Progenitor cell of endocrine pancreas (in vitro differentiated cells): ENCODE measurements around the gene CEP170B. TPM values are rescaled to one million over a fixed set of nuclear protein-coding genes. Genes with fewer than 3 reads are reported as not detected.
"Not testable (repeated sequence)": the region's sequence is repeated elsewhere in the genome, so short reads cannot be mapped to it uniquely, and the experiment has no call there.

Experiments
- DNase-seq: peaks from one replicate; pipeline ENCODE4 v3.0.0; 2021; ENCODE audit warnings: low spot score; ENCODE audit not compliant: unreplicated experiment
- H3K27ac Mint-ChIP-seq: 2 replicates; pipeline ENCODE4 v1.8.0; 2021; ENCODE audit warnings: mild to moderate bottlenecking, moderate library complexity, mixed read lengths
- H3K27me3 Mint-ChIP-seq: 2 replicates; pipeline ENCODE4 v1.8.0; 2021; ENCODE audit warnings: mixed read lengths
- H3K36me3 Mint-ChIP-seq: 2 replicates; pipeline ENCODE4 v1.8.0; 2022; ENCODE audit warnings: mixed read lengths; ENCODE audit not compliant: insufficient read depth
- H3K4me1 Mint-ChIP-seq: 2 replicates; pipeline ENCODE4 v1.8.0; 2021; ENCODE audit warnings: low read depth, mixed read lengths
- H3K4me3 Mint-ChIP-seq: 2 replicates; pipeline ENCODE4 v1.8.0; 2021; ENCODE audit warnings: low read depth, mild to moderate bottlenecking, moderate library complexity, mixed read lengths
- H3K9me3 Mint-ChIP-seq: 2 replicates; pipeline ENCODE4 v1.8.0; 2021; ENCODE audit warnings: low read depth, mixed read lengths
- total RNA-seq: library from RNA; stranded (reverse); gene quantifications from 2 replicates; pipeline ENCODE4 v1.2.1, GENCODE V29; 2021
- TF ChIP-seq, protein P1 (sequence below): fragments of 200-600 bp; sonication (generic); IDR thresholded peaks from one replicate; pipeline ENCODE4 v1.5.0; 2021; ENCODE audit warnings: antibody characterized with exemption, mild to moderate bottlenecking; ENCODE audit not compliant: unreplicated experiment

CEP170B gene
- total RNA-seq, 1 donor from 2014 or later, result 48.9 TPM

DNA sequence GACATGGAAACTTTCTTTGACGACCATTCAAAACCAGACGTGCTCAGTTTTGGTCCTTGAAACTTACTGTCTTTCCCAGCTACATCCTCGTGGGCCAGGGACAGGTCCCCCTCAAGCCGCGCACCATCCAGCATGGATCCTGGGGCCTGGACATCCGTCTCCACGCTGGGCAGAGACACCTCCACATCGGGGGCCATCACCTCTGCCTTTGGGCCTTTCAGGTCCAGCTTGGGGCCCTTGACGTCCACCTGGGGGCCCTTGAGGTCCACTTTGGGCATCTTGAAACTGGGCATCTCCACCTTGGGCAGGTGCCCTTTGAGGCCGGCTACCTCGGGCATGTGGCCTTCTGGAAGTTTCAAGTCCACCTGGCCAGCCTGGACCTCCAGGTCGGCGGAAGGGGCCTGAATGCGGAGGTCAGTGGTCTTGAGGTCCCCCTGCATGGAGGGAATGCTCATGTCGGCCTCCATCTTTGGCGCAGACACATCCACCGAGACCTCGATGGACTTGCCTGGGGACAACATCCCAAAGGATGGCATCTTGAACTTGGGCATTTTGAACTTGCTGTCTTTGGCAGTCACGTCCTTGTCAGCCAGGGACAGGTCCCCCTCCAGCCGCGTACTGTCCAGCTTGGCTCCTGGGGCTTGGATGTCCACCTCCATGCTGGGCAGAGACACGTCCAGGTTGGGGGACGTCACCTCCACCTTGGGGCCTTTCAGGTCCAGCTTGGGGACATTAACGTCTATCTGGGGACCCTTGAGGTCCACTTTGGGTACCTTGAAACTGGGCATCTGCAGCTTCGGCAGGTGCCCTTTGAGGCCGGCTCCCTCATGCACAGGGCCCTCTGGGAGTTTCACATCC is 76.7 kb downstream of the CEP170B start:
- DNase-seq, result no peak
- H3K27ac Mint-ChIP-seq, result no peak overlapping the region
- no peaks in the 10 kb centered on the region for H3K36me3 Mint-ChIP-seq
- no peaks in the 10 kb centered on the region for H3K4me1 Mint-ChIP-seq
- no peaks in the 10 kb centered on the region for H3K9me3 Mint-ChIP-seq
- peaks cover 44% of the 10 kb centered on the region for H3K27me3 Mint-ChIP-seq
- no peak overlapping the region for H3K4me3 Mint-ChIP-seq
- TF ChIP-seq, protein P1, sequence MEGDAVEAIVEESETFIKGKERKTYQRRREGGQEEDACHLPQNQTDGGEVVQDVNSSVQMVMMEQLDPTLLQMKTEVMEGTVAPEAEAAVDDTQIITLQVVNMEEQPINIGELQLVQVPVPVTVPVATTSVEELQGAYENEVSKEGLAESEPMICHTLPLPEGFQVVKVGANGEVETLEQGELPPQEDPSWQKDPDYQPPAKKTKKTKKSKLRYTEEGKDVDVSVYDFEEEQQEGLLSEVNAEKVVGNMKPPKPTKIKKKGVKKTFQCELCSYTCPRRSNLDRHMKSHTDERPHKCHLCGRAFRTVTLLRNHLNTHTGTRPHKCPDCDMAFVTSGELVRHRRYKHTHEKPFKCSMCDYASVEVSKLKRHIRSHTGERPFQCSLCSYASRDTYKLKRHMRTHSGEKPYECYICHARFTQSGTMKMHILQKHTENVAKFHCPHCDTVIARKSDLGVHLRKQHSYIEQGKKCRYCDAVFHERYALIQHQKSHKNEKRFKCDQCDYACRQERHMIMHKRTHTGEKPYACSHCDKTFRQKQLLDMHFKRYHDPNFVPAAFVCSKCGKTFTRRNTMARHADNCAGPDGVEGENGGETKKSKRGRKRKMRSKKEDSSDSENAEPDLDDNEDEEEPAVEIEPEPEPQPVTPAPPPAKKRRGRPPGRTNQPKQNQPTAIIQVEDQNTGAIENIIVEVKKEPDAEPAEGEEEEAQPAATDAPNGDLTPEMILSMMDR, result no peak

DNA sequence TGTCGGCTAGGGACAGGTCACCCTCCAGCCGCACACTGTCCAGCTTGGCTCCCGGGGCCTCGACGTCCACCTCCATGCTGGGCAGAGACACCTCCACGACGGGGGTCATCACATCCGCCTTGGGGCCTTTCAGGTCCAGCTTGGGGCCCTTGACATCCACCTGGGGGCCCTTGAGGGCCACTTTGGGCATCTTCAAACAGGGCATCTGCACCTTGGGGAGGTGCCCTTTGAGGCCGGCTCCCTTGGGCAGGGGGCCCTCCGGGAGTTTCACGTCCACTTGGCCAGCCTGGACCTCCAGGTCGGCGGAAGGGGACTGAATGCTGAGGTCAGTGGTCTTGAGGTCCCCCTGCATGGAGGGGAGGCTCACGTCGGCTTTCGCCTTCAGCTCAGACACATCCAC is 77.5 kb downstream of the CEP170B start:
- H3K27me3 Mint-ChIP-seq, result peaks cover 35% of the 10 kb centered on the region
- no peak overlapping the region for H3K27ac Mint-ChIP-seq
- TF ChIP-seq, protein P1, result no peak
- no peaks in the 10 kb centered on the region for H3K9me3 Mint-ChIP-seq
- H3K36me3 Mint-ChIP-seq, result no peaks in the 10 kb centered on the region
- H3K4me1 Mint-ChIP-seq, result no peaks in the 10 kb centered on the region
- H3K4me3 Mint-ChIP-seq, result no peak overlapping the region
- no peak for DNase-seq

DNA sequence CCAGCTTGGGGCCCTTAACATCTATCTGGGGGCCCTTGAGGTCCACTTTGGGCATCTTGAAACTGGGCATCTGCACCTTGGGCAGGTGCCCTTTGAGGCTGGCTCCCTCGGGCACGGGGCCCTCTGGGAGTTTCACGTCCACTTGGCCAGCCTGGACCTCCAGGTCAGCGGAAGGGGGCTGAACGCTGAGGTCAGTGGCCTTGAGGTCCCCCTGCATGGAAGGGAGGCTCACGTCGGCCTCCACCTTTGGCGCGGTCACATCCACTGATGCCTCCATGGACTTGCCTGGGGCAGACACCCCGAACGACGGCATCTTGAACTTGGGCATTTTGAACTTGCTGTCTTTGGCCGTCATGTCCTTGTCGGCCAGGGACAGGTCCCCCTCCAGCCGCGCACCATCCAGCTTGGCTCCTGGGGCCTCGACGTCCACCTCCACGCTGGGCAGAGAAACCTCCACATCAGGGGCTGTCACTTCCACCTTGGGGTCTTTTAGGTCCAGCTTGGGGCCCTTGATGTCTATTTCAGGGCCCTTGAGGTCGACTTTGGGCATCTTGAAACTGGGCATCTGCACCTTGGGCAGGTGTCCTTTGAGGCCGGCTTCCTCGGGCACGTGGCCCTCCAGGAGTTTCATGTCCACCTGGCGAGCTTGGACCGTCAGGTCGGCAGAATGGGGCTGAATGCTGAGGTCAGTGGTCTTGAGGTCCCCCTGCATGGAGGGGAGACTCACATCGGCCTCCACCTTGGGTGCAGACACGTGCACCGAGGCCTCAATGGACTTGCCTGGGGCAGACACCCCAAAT is 78.3 kb downstream of the CEP170B start:
- H3K9me3 Mint-ChIP-seq, H3K27ac Mint-ChIP-seq, H3K36me3 Mint-ChIP-seq, DNase-seq, H3K4me3 Mint-ChIP-seq, H3K4me1 Mint-ChIP-seq: not testable (repeated sequence)
- peaks cover 27% of the 10 kb centered on the region for H3K27me3 Mint-ChIP-seq

DNA sequence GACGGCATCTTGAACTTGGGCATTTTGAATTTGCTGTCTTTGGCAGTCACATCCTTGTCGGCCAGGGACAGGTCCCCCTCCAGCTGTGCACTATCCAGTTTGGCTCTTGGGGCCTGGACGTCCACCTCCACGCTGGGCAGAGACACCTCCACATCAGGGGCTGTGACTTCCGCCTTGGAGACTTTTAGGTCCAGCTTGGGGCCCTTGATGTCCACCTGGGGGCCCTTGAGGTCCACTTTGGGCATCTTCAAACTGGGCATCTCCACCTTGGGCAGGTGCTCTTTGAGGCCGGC is 78.9 kb downstream of the CEP170B start:
- H3K27ac Mint-ChIP-seq, H3K9me3 Mint-ChIP-seq, H3K36me3 Mint-ChIP-seq, DNase-seq, H3K4me3 Mint-ChIP-seq, H3K4me1 Mint-ChIP-seq: not testable (repeated sequence)
- H3K27me3 Mint-ChIP-seq, result peaks cover 21% of the 10 kb centered on the region

DNA sequence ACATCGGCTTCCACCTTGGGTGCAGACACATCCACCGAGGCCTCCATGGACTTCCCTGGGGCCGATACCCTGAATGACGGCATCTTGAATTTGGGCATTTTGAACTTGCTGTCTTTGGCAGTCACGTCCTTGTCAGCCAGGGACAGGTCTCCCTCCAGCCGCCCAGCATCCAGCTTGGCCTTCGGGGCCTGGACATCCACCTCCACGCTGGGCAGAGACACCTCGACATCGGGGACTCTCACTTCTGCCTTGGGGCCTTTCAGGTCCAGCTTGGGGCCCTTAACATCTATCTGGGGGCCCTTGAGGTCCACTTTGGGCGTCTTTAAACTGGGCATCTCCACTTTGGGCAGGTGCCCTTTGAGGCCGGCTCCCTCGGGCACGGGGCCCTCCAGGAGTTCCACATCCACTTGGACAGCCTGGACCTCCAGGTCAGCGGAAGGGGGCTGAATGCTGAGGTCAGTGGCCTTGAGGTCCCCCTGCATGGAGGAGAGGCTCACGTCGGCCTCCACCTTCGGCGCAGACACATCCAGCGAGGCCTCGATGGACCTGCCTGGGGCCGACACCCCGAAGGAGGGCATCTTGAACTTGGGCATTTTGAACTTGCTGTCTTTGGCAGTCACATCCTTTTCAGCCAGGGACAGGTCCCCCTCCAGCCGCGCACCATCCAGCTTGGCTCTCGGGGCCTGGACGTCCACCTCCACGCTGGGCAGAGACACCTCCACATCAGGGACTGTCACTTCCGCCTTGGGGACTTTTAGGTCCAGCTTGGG is 79.6 kb downstream of the CEP170B start:
- not testable (repeated sequence) for H3K36me3 Mint-ChIP-seq, H3K4me3 Mint-ChIP-seq, DNase-seq, H3K27ac Mint-ChIP-seq, H3K4me1 Mint-ChIP-seq, H3K9me3 Mint-ChIP-seq
- H3K27me3 Mint-ChIP-seq, result peaks cover 15% of the 10 kb centered on the region

DNA sequence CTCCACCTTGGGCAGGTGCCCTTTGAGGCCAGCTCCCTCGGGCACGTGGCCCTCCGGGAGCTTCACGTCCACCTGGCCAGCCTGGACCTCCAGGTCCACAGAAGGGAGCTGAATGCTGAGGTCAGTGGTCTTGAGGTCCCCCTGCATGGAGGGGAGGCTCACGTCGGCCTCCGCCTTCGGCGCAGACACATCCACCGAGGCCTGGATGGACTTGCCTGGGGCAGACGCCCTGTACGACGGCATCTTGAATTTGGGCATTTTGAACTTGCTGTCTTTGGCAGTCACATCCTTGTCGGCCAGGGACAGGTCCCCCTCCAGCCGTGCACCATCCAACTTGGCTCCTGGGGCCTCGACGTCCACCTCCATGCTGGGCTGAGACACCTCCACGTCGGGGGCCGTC is 80.2 kb downstream of the CEP170B start:
- H3K27me3 Mint-ChIP-seq, H3K4me1 Mint-ChIP-seq, H3K36me3 Mint-ChIP-seq, H3K9me3 Mint-ChIP-seq, H3K4me3 Mint-ChIP-seq, H3K27ac Mint-ChIP-seq, DNase-seq: not testable (repeated sequence)

Other genes starting within 250 kb of the CEP170B start
- gene INF2, start 175.7 kb upstream of the CEP170B start, total RNA-seq, result 69.2 and 75.3 TPM in 2 replicates
- 8.9 and 9.7 TPM in 2 replicates for gene ADSS1, start 141.0 kb upstream of the CEP170B start, total RNA-seq
- 98.6 and 116 TPM in 2 replicates for gene SIVA1, start 112.1 kb upstream of the CEP170B start, total RNA-seq
- gene AKT1, start 69.5 kb upstream of the CEP170B start, total RNA-seq, result 147 and 151 TPM in 2 replicates
- 12.3 and 12.6 TPM in 2 replicates for gene ZBTB42, start 64.2 kb upstream of the CEP170B start, total RNA-seq
- gene PLD4, start 59.6 kb downstream of the CEP170B start, total RNA-seq, result 0.05 TPM in 1 of 2 replicates, not detected in the other
- 1.1 and 1.2 TPM in 2 replicates for gene AHNAK2, start 113.1 kb downstream of the CEP170B start, total RNA-seq
- gene CLBA1, start 120.5 kb downstream of the CEP170B start, total RNA-seq, result 20.1 and 20.8 TPM in 2 replicates
- 21.5 and 22.9 TPM in 2 replicates for gene CDCA4, start 155.8 kb downstream of the CEP170B start, total RNA-seq
- 0.57 and 0.69 TPM in 2 replicates for gene GPR132, start 200.2 kb downstream of the CEP170B start, total RNA-seq